ENCODE data around the gene MUC12.

MUC12 gene

GRCh38 chr7:101066141-101066832 is 96.9 kb downstream of the MUC12 start:
- no peak for DNase-seq

- DNase-seq = no peak
These were observed 97.4 kb downstream of the MUC12 start for GRCh38 chr7:101066833-101067177.

- DNase-seq = no peak
These were observed 99.0 kb downstream of the MUC12 start for GRCh38 chr7:101068401-101068800.

Data from NCI-H2081 (cell line).